ENCODE measurements around the gene PKP3.
"Not testable (repeated sequence)": the region's sequence is repeated elsewhere in the genome, so short reads cannot be mapped to it uniquely, and the experiment has no call there.

The PKP3 gene

GRCh38 chr11:394034-394857, at the start of gene PKP3:
TSS of gene PKP3 (plus strand) at chr11:394209. CDS start at chr11:394293, 84 bp downstream.
- peak; percentile 76 for DNase-seq

- no peak for DNase-seq
Measured at GRCh38 chr11:344836-345578, 49.0 kb upstream of the PKP3 start.

GRCh38 chr11:346529-346928, 47.5 kb upstream of the PKP3 start:
- DNase-seq: no peak

GRCh38 chr11:349270-349954, 44.6 kb upstream of the PKP3 start:
- DNase-seq: not testable (repeated sequence)

GRCh38 chr11:350033-350722, 43.8 kb upstream of the PKP3 start:
- DNase-seq: not testable (repeated sequence)

GRCh38 chr11:350723-351255, 43.2 kb upstream of the PKP3 start:
- no peak for DNase-seq

- DNase-seq: no peak
Measured at GRCh38 chr11:351411-351810, 42.6 kb upstream of the PKP3 start.

- DNase-seq: no peak
Measured at GRCh38 chr11:352456-353031, 41.5 kb upstream of the PKP3 start.

- DNase-seq: no peak
Measured at GRCh38 chr11:353179-353873, 40.7 kb upstream of the PKP3 start.

GRCh38 chr11:355581-356458, 38.2 kb upstream of the PKP3 start:
- DNase-seq: peak; percentile 91

- DNase-seq: no peak
Measured at GRCh38 chr11:356610-357009, 37.4 kb upstream of the PKP3 start.

- DNase-seq: no peak
Measured at GRCh38 chr11:357582-357981, 36.4 kb upstream of the PKP3 start.

- no peak for DNase-seq
Measured at GRCh38 chr11:358129-358800, 35.7 kb upstream of the PKP3 start.

GRCh38 chr11:359181-359714, 34.8 kb upstream of the PKP3 start:
- DNase-seq: peak; percentile 31

- DNase-seq: no peak
Measured at GRCh38 chr11:360326-361280, 33.4 kb upstream of the PKP3 start.

GRCh38 chr11:362642-363442, 31.2 kb upstream of the PKP3 start:
- no peak for DNase-seq

- not testable (repeated sequence) for DNase-seq
Measured at GRCh38 chr11:363443-363805, 30.6 kb upstream of the PKP3 start.
